HFF-Myc (cell line): ENCODE data around the gene PLCB3.

Experiments used
- DNase-seq: peaks from one replicate; pipeline ENCODE4 v3.0.0-alpha.2; 2011; ENCODE audit warnings: low read depth; ENCODE audit errors: extremely low read depth
- H3K4me3 ChIP-seq: replicated peaks from 2 replicates; pipeline ENCODE4 v1.5.1; 2011; ENCODE audit warnings: low read depth, mild to moderate bottlenecking, control low read depth, low read length
- TF ChIP-seq, protein P1 (sequence below): IDR thresholded peaks from 2 replicates; pipeline ENCODE4 v1.5.1; 2012; ENCODE audit warnings: mild to moderate bottlenecking, low read depth, low read length, control low read depth; ENCODE audit errors: missing control alignments

The PLCB3 gene

GRCh38 chr11:64251753-64252002 is 348 bp downstream of the PLCB3 start:
- DNase-seq, result no peak
- TF ChIP-seq, protein P1, sequence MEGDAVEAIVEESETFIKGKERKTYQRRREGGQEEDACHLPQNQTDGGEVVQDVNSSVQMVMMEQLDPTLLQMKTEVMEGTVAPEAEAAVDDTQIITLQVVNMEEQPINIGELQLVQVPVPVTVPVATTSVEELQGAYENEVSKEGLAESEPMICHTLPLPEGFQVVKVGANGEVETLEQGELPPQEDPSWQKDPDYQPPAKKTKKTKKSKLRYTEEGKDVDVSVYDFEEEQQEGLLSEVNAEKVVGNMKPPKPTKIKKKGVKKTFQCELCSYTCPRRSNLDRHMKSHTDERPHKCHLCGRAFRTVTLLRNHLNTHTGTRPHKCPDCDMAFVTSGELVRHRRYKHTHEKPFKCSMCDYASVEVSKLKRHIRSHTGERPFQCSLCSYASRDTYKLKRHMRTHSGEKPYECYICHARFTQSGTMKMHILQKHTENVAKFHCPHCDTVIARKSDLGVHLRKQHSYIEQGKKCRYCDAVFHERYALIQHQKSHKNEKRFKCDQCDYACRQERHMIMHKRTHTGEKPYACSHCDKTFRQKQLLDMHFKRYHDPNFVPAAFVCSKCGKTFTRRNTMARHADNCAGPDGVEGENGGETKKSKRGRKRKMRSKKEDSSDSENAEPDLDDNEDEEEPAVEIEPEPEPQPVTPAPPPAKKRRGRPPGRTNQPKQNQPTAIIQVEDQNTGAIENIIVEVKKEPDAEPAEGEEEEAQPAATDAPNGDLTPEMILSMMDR, result no peak
- H3K4me3 ChIP-seq, result peak overlapping the region; percentile 84

GRCh38 chr11:64252003-64252872 is 908 bp downstream of the PLCB3 start:
- DNase-seq, result no peak
- H3K4me3 ChIP-seq, result peak overlapping the region; percentile 84
- TF ChIP-seq, protein P1, result peak; percentile 58

DNA sequence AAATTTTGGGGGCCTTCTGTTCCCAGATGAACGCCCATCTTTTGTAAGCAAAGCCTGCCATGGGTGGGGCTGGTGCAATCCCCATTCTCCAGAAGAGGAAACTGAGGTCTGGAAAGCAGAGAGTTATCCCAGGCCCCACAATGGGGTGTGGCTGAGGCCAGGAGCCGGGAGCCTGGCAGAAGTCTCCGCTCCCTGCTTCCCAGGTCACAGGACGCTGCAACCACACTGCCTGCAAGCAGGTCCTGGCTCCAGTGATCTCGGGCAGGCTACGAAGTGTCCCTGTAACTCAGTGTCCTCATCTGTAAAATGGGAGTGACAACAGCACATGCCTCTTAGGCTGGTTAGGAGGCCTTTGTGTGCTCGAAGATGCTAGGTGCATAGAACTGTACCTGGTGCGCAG is 1.7 kb downstream of the PLCB3 start:
- DNase-seq, result no peak
- TF ChIP-seq, protein P1, result no peak
- peak overlapping the region; percentile 84 for H3K4me3 ChIP-seq

GRCh38 chr11:64253481-64253880 is 2.2 kb downstream of the PLCB3 start:
- DNase-seq, result no peak
- no peak overlapping the region for H3K4me3 ChIP-seq
- TF ChIP-seq, protein P1, result no peak

- H3K4me3 ChIP-seq, result no peak overlapping the region
- TF ChIP-seq, protein P1, result no peak
- no peak for DNase-seq
Observed at GRCh38 chr11:64254326-64254725, 3.0 kb downstream of the PLCB3 start.

DNA sequence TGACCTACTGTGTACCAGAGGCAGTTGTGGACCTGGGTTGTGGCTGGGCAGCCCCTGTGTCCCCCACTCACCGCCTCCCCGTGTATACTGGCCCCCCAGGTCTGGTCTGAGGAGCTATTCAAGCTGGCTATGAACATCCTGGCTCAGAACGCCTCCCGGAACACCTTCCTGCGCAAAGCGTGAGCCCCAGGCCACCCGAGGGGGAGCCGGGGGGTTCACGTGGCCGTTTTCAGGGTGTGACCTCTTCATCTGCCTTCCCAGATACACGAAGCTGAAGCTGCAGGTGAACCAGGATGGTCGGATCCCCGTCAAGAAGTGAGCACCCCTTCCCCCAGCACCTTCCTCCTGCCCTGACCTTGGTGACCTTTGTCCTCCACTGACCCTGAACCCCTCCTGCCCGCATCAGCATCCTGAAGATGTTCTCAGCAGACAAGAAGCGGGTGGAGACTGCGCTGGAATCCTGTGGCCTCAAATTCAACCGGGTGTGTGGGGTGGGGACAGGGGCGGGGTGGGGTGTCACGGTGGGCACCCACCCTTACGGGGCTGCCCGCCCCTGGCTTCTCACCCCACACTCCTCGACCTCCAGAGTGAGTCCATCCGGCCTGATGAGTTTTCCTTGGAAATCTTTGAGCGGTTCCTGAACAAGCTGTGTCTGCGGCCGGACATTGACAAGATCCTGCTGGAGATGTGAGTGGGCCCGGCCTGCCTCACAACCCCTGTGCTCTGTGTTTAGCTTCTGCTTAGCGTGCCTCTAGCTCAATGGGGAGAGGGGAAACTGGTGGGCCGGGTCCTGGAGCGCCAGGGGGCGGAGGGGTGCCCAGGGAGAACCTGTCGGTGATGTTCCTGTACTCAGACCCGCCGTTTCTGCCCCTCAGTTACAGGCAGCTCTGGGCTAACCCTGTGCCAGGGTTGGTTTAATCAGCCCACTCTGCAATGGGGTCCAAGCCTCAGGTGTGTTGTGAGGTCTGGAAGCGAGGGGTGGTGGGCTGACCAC is 4.1 kb downstream of the PLCB3 start:
- no peak for DNase-seq
- TF ChIP-seq, protein P1, result no peak
- H3K4me3 ChIP-seq, result no peak overlapping the region
